ENCODE results near the gene TLE2. TPM values are rescaled to one million over a fixed set of nuclear protein-coding genes. Genes with fewer than 3 reads are reported as not detected.

The TLE2 gene
- total and polyA plus RNA-seq, 9 of the 15 experiments (the other 6 are each of a cell fraction or from before 2014, with no cell fraction given) = 0.35 to 13.1 (median 6.2) TPM

- 0 out of 2 replicates have a peak, but pooled peaks have one; percentile 44 for TF ChIP-seq HDAC2 (IDR thresholded peaks at IDR 0.05)
- TF ChIP-seq BRD9 (IDR thresholded peaks at IDR 0.05; ENCODE audit: low read depth, partially characterized antibody) = no peak
- peak; percentile 72; the same call in 1 of the 2 replicates for TF ChIP-seq CTBP1 (IDR thresholded peaks at IDR 0.05; ENCODE audit: borderline replicate concordance)
- TF ChIP-seq SUPT5H (IDR thresholded peaks at IDR 0.05) = no peak
- TF ChIP-seq FOXK1 (CRISPR knock-in tag; IDR thresholded peaks at IDR 0.05; ENCODE audit: borderline replicate concordance) = no peak
- peak; percentile 82; the same call in 1 of the 2 replicates for TF ChIP-seq GATAD2B (IDR thresholded peaks at IDR 0.05; ENCODE audit: borderline replicate concordance)
- TF ChIP-seq PHTF2 (CRISPR knock-in tag; IDR thresholded peaks at IDR 0.05) = no peak
- no peak for TF ChIP-seq HDGF (IDR thresholded peaks at IDR 0.05)
- TF ChIP-seq ZNF644 (tag; IDR thresholded peaks at IDR 0.05; ENCODE audit: low read depth) = no peak
- no peak for TF ChIP-seq SRSF7 (optimal IDR thresholded peaks at IDR 0.05; ENCODE audit: low read depth, low read length)
- no peak for TF ChIP-seq ATF4 (CRISPR knock-in tag; IDR thresholded peaks at IDR 0.05)
- TF ChIP-seq BRF1 (IDR thresholded peaks at IDR 0.05; ENCODE audit: borderline replicate concordance, extremely low read depth, insufficient read length) = no peak
- no peak for TF ChIP-seq GTF2A2 (tag; IDR thresholded peaks at IDR 0.05)
- no peak for TF ChIP-seq CHCHD3 (CRISPR knock-in tag; IDR thresholded peaks at IDR 0.05)
- TF ChIP-seq YY1 (IDR thresholded peaks at IDR 0.05; ENCODE audit: borderline replicate concordance in 1 of 3, control insufficient read depth in 1 of 3, extremely low read depth in 1 of 3, insufficient read depth in 3 of 3, insufficient read length in 1 of 3, insufficient replicate concordance in 2 of 3, low read depth in 1 of 3, low read length in 2 of 3) = peak in 1 of 3 experiments; percentile 49
- TF ChIP-seq USF2 (CRISPR knock-in tag; IDR thresholded peaks at IDR 0.05) = no peak
- TF ChIP-seq SREBF1 (IDR thresholded peaks at IDR 0.05; ENCODE audit: borderline replicate concordance, low read depth, low read length) = no peak
- TF ChIP-seq NKRF (IDR thresholded peaks at IDR 0.05; ENCODE audit: borderline replicate concordance) = no peak
- TF ChIP-seq CTCF (IDR thresholded peaks at IDR 0.05 in 2 of 3, conservative IDR thresholded peaks at IDR 0.05 in 1 of 3; ENCODE audit: insufficient read depth in 2 of 3, low read depth in 1 of 3, low read length in 3 of 3) = peak; percentile 85 to 92 (median 91)
- TF ChIP-seq MNT (conservative IDR thresholded peaks at IDR 0.05) = peak; percentile 51 to 68; a peak in 3 of 4 replicates
Observed at GRCh38 chr19:3075605-3076431, 46.7 kb upstream of the TLE2 start (continued).
